Endothelial cell of umbilical vein (primary cell): ENCODE results near the gene SERPINB6. TPM values are rescaled to one million over a fixed set of nuclear protein-coding genes. Genes with fewer than 3 reads are reported as not detected.

Experiments used
- BruUV-seq: library from RNA; stranded (reverse); fragments of 400-500 nt; replicated peaks from 2 replicates; lab custom pipeline; 2021; lab: Mats Ljungman, UMichigan
- CTCF ChIA-PET: fragments of 300-600, 350-600 bp; sonication (Branson Sonifier 250); formaldehyde crosslinking; loops from one replicate; lab custom pipeline; 2021; ENCODE audit warnings: antibody characterized with exemption, inconsistent platforms; lab: Charles Lee
- POLR2A ChIA-PET: fragments of 300-600, 350-600 bp; sonication (Branson Sonifier 250); formaldehyde crosslinking; loops from one replicate; lab custom pipeline; 2021; ENCODE audit warnings: antibody characterized with exemption, inconsistent platforms; lab: Charles Lee
- DNase-seq: peaks from one replicate; pipeline ENCODE4 v3.0.0-alpha.2; 2011; ENCODE audit warnings: low read depth, low spot score
- FAIRE-seq: peaks from 2 replicates; lab custom pipeline; 2011; peaks lifted over from hg19 to GRCh38; lab: Jason Lieb, UNC
- H2AFZ ChIP-seq: 2 replicates; pipeline ENCODE4 v1.6.0; 2012; ENCODE audit warnings: low read depth, low read length, control low read depth, inconsistent platforms
- H3K27ac ChIP-seq: 2 replicates; pipeline ENCODE4 v1.5.1; 2011; ENCODE audit warnings: low read depth, mild to moderate bottlenecking, control low read depth, low read length, moderate library complexity; ENCODE audit not compliant: insufficient read depth
- H3K27me3 ChIP-seq, 2 experiments: 2 replicates each; pipeline versions ENCODE4 v1.6.0 to v1.6.1; 2011; ENCODE audit warnings: low read length in 2 of 2, mixed read lengths in 1 of 2; ENCODE audit not compliant: control insufficient read depth in 2 of 2, insufficient read depth in 2 of 2
- H3K36me3 ChIP-seq, 2 experiments: 2 replicates in 1 of 2; 3 replicates in 1 of 2; pipeline ENCODE4 v1.5.1; 2011; ENCODE audit warnings: low read length in 2 of 2, mild to moderate bottlenecking in 1 of 2, moderate library complexity in 1 of 2; ENCODE audit not compliant: control insufficient read depth in 2 of 2, insufficient read depth in 2 of 2; ENCODE audit errors: extremely low read depth in 1 of 2
- H3K4me1 ChIP-seq: 3 replicates; pipeline ENCODE4 v1.5.1; 2011; ENCODE audit warnings: mild to moderate bottlenecking, low read length; ENCODE audit not compliant: control insufficient read depth, insufficient read depth; ENCODE audit errors: extremely low read depth
- H3K4me2 ChIP-seq: 2 replicates; pipeline ENCODE4 v1.6.1; 2011; ENCODE audit warnings: low read length, control low read depth, mixed read lengths; ENCODE audit not compliant: insufficient read depth
- H3K4me3 ChIP-seq, 3 experiments: fragments of 200-600 bp in 1 of 3; sonication (generic), shearing (Covaris generic) in 1 of 3; replicated peaks in 1 of 3; 2 replicates each; pipeline ENCODE4 v1.5.1; 2011 to 2016; ENCODE audit warnings: control low read depth in 3 of 3, low read length in 3 of 3, mild to moderate bottlenecking in 2 of 3, inconsistent platforms in 1 of 3, low read depth in 1 of 3, moderate library complexity in 1 of 3; ENCODE audit not compliant: insufficient read depth in 1 of 3
- H3K79me2 ChIP-seq: 2 replicates; pipeline ENCODE4 v1.6.0; 2012; ENCODE audit warnings: low read length, inconsistent platforms; ENCODE audit not compliant: control insufficient read depth, insufficient read depth
- H3K9ac ChIP-seq: replicated peaks from 2 replicates; pipeline ENCODE3; 2011; ENCODE audit warnings: low read length, control low read depth; ENCODE audit not compliant: insufficient read depth; ENCODE audit errors: extremely low read depth
- H3K9me1 ChIP-seq: replicated peaks from 3 replicates; pipeline ENCODE4 v1.6.0; 2011; ENCODE audit warnings: mild to moderate bottlenecking, low read length; ENCODE audit not compliant: control insufficient read depth, insufficient read depth; ENCODE audit errors: extremely low read depth
- H3K9me3 ChIP-seq: replicated peaks from 2 replicates; pipeline ENCODE4 v1.5.1; 2012; ENCODE audit warnings: low read length, inconsistent platforms; ENCODE audit not compliant: control insufficient read depth, insufficient read depth
- H4K20me1 ChIP-seq: replicated peaks from 2 replicates; pipeline ENCODE3; 2011; ENCODE audit warnings: mild to moderate bottlenecking, low read length; ENCODE audit not compliant: control insufficient read depth, insufficient read depth; ENCODE audit errors: extremely low read depth
- CTCF ChIP-seq, 2 donors: IDR thresholded peaks; 1 replicate in 1 of 2; 2 replicates in 1 of 2; pipeline ENCODE4 v1.5.1; 2011; ENCODE audit warnings: low read length in 2 of 2, mild to moderate bottlenecking in 2 of 2, moderate library complexity in 2 of 2, control low read depth in 1 of 2, inconsistent platforms in 1 of 2, low read depth in 1 of 2; ENCODE audit not compliant: insufficient read depth in 1 of 2; ENCODE audit errors: extremely low read depth in 1 of 2
- EZH2 ChIP-seq: IDR thresholded peaks from 2 replicates; pipeline ENCODE4 v1.6.1; 2012; ENCODE audit warnings: borderline replicate concordance, low read depth, mild to moderate bottlenecking, moderate library complexity, low read length, inconsistent platforms; ENCODE audit not compliant: severe bottlenecking
- FOS ChIP-seq: IDR thresholded peaks from 2 replicates; pipeline ENCODE4 v1.6.1; 2011; ENCODE audit warnings: mild to moderate bottlenecking, low read length, moderate library complexity, borderline replicate concordance; ENCODE audit not compliant: insufficient read depth
- GATA2 ChIP-seq: IDR thresholded peaks from 2 replicates; pipeline ENCODE4 v1.7.0; 2011; ENCODE audit warnings: low read depth, mild to moderate bottlenecking, moderate library complexity, mixed read lengths, low read length; ENCODE audit not compliant: insufficient read length, insufficient read depth
- JUN ChIP-seq: IDR thresholded peaks from 2 replicates; pipeline ENCODE4 v1.6.1; 2011; ENCODE audit warnings: borderline replicate concordance, low read depth; ENCODE audit not compliant: insufficient read length, insufficient read depth
- MAX ChIP-seq: IDR thresholded peaks from 2 replicates; pipeline ENCODE4 v1.6.1; 2011; ENCODE audit not compliant: insufficient read depth, insufficient read length
- MYC ChIP-seq: IDR thresholded peaks from one replicate; pipeline ENCODE4 v1.6.1; 2011; ENCODE audit warnings: mild to moderate bottlenecking, low read depth, low read length
- POLR2A ChIP-seq: IDR thresholded peaks from 2 replicates; pipeline ENCODE4 v1.6.1; 2012; ENCODE audit warnings: low read depth, mild to moderate bottlenecking, control low read depth, low read length
- POLR2AphosphoS5 ChIP-seq: IDR thresholded peaks from 2 replicates; pipeline ENCODE4 v1.6.1; 2012; ENCODE audit warnings: low read depth, mild to moderate bottlenecking, control low read depth, low read length, moderate library complexity; ENCODE audit not compliant: insufficient read depth
- dilution Hi-C: fragments of 300-500 bp; cut with MboI; formaldehyde crosslinking; loops from one replicate; pipeline ENCODE4 v1.15.0; 2019; ENCODE audit warnings: low sequenced_read_pairs; ENCODE audit not compliant: extremely low pct_ligation_motif_present
- intact Hi-C: fragments of 100-400 bp; cut with micrococcal nuclease; formaldehyde crosslinking; loops from one replicate; pipeline ENCODE4 v1.10.0; 2022
- polyA plus RNA-seq, 4 experiments: library from polyadenylated mRNA; depleted of rRNA in 3 of 4; stranded (reverse) in 3 of 4; unstranded in 1 of 4; fragments of >200 nt; gene quantifications; 2 replicates each; pipeline versions ENCODE4 v1.2.1 to v1.2.3, GENCODE V29; 2011 to 2012; ENCODE audit warnings: missing spikeins in 1 of 4
- total RNA-seq: library from RNA; stranded (reverse); gene quantifications from 2 replicates; pipeline ENCODE4 v1.2.3, GENCODE V29; 2021

The SERPINB6 gene
- total and polyA plus RNA-seq, 2 donors (not counting 3 experiments of a cell fraction or from before 2014, with no cell fraction given), result 145 to 151 TPM

- POLR2A ChIA-PET, result interaction anchor here (0.6 to 1.5 kb wide), 4 partner anchors 9 to 58 kb away, joined by 3 to 4 read pairs (median 3); partner anchors contain the start of gene NQO2
- intact Hi-C loops (no loop called here), dilution Hi-C loops (no loop called here)
- Histone ChIP-seq H2AFZ (peak overlapping the region; percentile 7), H3K9ac (peak overlapping the region; percentile 95), H3K4me1 (peaks cover 15% of the 10 kb centered on the region), H3K4me3 (peak overlapping the region; percentile 57 to 78 (median 68)), H3K27ac (peak overlapping the region; percentile 84), H4K20me1 (no peaks in the 10 kb centered on the region), H3K79me2 (no peaks in the 10 kb centered on the region), H3K4me2 (peak overlapping the region; percentile 85), H3K27me3 (peaks cover 0 to 1% of the 10 kb centered on the region in 2 experiments), H3K9me1 (no peaks in the 10 kb centered on the region), H3K36me3 (no peaks in the 10 kb centered on the region), H3K9me3 (no peaks in the 10 kb centered on the region)
- TSS peak; percentile 90 for BruUV-seq
- no peak for FAIRE-seq
- DNase-seq, result peak; percentile 72
- TF ChIP-seq JUN, result no peak
- no peak for TF ChIP-seq MAX
- TF ChIP-seq POLR2A, result no peak
- no peak for TF ChIP-seq FOS
- no peak for TF ChIP-seq EZH2
- TF ChIP-seq GATA2, result no peak
- TF ChIP-seq MYC, result no peak
- no peak for TF ChIP-seq POLR2AphosphoS5
- TF ChIP-seq CTCF (IDR thresholded peaks at IDR 0.05; ENCODE audit: extremely low read depth in 1 of 2, insufficient read depth in 1 of 2, low read depth in 1 of 2, low read length in 2 of 2), result no peak
- CTCF ChIA-PET, result interaction anchor here (0.9 to 7.6 kb wide), 13 partner anchors 9 to 252 kb away, joined by 3 to 331 read pairs (median 12); partner anchors contain the start of genes NQO2 and RIPK1
Measured at GRCh38 chr6:2990248-2990931, 19.0 kb upstream of the SERPINB6 start.
